Activated T-helper 2 cell treated with anti-CD3 and anti-CD28 coated beads, Interferon-gamma antibody, Interleukin-2, Interleukin-4, amounts not matched to agents 10 μg/mL and 5 μg/mL and 100 μg/mL, durations not matched to agents 14 hours and 24 hours and 36 hours (primary cell): ENCODE measurements around the gene ADGRG1. TPM values are rescaled to one million over a fixed set of nuclear protein-coding genes. Genes with fewer than 3 reads are reported as not detected.

ENCODE experiments used
- DNase-seq: peaks from one replicate; pipeline ENCODE4 v3.0.0; 2021; ENCODE audit warnings: low spot score
- H3K27ac Mint-ChIP-seq: one replicate; pipeline ENCODE4 v1.8.0; 2021; ENCODE audit warnings: mixed read lengths
- H3K27me3 Mint-ChIP-seq: one replicate; pipeline ENCODE4 v1.8.0; 2021; ENCODE audit warnings: low read depth, mixed read lengths
- H3K36me3 Mint-ChIP-seq: one replicate; pipeline ENCODE4 v1.8.0; 2021; ENCODE audit warnings: low read depth, mixed read lengths
- H3K4me1 Mint-ChIP-seq: one replicate; pipeline ENCODE4 v1.8.0; 2021; ENCODE audit warnings: low read depth, mixed read lengths
- H3K4me3 Mint-ChIP-seq: one replicate; pipeline ENCODE4 v1.8.0; 2021; ENCODE audit warnings: low read depth, mild to moderate bottlenecking, moderate library complexity, mixed read lengths
- H3K9me3 Mint-ChIP-seq: one replicate; pipeline ENCODE4 v1.8.0; 2021; ENCODE audit warnings: mixed read lengths
- intact Hi-C: fragments of 100-400 bp; cut with micrococcal nuclease; formaldehyde crosslinking; loops from one replicate; pipeline ENCODE4 v1.15.1; 2023
- total RNA-seq: library from RNA; stranded (reverse); gene quantifications from 2 replicates; pipeline ENCODE4 v1.2.3, GENCODE V29; 2022

The ADGRG1 gene
- total RNA-seq, 1 donor from 2014 or later = 1.8 TPM

DNA sequence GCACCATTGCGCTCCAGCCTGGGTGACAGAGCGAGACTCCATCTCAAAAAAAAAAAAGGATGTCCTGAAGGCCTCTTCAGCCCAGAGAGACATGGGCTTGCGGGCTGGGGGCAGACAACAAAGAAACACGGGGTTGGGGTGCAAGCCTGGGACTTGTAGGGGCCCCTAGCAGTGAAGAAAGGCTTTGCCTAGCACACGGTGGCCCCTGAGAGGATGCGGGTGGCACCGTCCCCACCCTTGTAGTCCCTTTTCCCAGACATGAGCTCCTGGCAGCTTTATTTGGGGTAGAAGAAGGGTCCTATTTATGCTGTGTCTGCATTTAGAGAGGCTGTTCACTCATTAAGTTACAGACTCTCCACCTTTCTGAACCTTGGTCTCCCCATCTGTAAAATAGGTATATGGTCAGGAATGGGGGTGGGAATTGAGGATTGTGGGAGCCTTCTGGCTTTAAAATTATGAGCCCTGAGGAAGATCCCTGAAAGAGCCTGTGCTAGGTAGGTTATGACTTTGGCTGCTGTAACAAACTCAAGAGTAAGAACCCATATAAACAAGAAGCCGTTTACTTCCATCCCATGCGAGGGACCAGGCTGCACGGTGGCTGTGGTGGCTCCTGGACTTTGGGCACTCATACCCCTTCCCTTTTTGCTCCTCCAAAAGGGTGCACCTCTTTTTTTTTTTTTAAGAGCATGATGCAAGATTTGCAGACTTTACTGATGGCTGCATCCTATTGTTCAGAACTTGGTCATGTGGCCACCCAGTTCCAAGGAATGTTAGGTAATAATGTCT lies 20.6 kb upstream of the ADGRG1 start:
- Mint-ChIP-seq H3K4me1 (peaks cover 61% of the 10 kb centered on the region), H3K9me3 (no peaks in the 10 kb centered on the region), H3K27me3 (peaks cover 3% of the 10 kb centered on the region), H3K27ac (peak overlapping the region; percentile 8), H3K4me3 (no peak overlapping the region), H3K36me3 (peaks cover 3% of the 10 kb centered on the region)
- no peak for DNase-seq
- intact Hi-C loops = loop anchor here (2.0 to 10.0 kb wide), 4 partner anchors 41 to 673 kb away; partner anchors contain the start of genes CCDC102A and HERPUD1

- peaks cover 54% of the 10 kb centered on the region for H3K4me1 Mint-ChIP-seq
- no peaks in the 10 kb centered on the region for H3K9me3 Mint-ChIP-seq
- no peak for DNase-seq
- peak overlapping the region; percentile 87 for H3K27ac Mint-ChIP-seq
- H3K36me3 Mint-ChIP-seq = peaks cover 3% of the 10 kb centered on the region
- no peaks in the 10 kb centered on the region for H3K27me3 Mint-ChIP-seq
- H3K4me3 Mint-ChIP-seq = no peak overlapping the region
- intact Hi-C loops = loop anchor here (1.0 to 10.0 kb wide), 6 partner anchors 7 to 674 kb away; partner anchors contain the start of genes CCDC102A and HERPUD1
Observed at GRCh38 chr16:57608462-57609113, 19.8 kb upstream of the ADGRG1 start.

GRCh38 chr16:57609541-57610401 lies 18.7 kb upstream of the ADGRG1 start:
- peak overlapping the region; percentile 58 for H3K4me3 Mint-ChIP-seq
- intact Hi-C loops = loop anchor here (1.0 to 10.0 kb wide), 8 partner anchors 8 to 675 kb away; partner anchors contain the start of genes CCDC102A, CFAP20 and HERPUD1
- H3K4me1 Mint-ChIP-seq = peaks cover 60% of the 10 kb centered on the region
- H3K27ac Mint-ChIP-seq = peak overlapping the region; percentile 87
- DNase-seq = peak; percentile 74
- peaks cover 3% of the 10 kb centered on the region for H3K36me3 Mint-ChIP-seq
- H3K27me3 Mint-ChIP-seq = no peaks in the 10 kb centered on the region
- H3K9me3 Mint-ChIP-seq = no peaks in the 10 kb centered on the region

DNA sequence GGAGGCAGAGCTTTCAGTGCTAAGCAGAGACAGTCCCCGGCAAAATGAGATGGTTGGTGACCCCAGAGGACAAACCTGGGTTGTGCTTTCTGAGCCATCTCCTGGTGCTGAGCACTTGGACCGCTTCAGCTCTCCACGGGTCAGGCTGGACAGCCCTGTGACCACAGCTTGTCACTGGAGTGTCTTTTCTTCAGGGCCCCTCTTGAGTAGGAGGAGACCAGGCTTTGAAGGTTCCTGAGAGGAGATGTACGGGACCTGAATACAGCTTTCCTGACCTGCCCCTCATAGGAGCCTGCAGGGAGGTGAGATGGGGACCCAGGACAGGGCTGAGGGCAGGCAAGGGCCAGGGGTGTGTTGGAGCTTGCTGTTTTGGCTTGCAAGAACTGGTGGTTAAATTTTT lies 17.8 kb upstream of the ADGRG1 start:
- Mint-ChIP-seq H3K27ac (peak overlapping the region; percentile 87), H3K4me1 (peaks cover 59% of the 10 kb centered on the region), H3K36me3 (peaks cover 3% of the 10 kb centered on the region), H3K4me3 (peak overlapping the region; percentile 17), H3K27me3 (no peaks in the 10 kb centered on the region), H3K9me3 (no peaks in the 10 kb centered on the region)
- no peak for DNase-seq
- intact Hi-C loops = loop anchor here (1.0 to 5.0 kb wide), 2 partner anchors 19 to 517 kb away; partner anchors contain the start of gene CFAP20

DNA sequence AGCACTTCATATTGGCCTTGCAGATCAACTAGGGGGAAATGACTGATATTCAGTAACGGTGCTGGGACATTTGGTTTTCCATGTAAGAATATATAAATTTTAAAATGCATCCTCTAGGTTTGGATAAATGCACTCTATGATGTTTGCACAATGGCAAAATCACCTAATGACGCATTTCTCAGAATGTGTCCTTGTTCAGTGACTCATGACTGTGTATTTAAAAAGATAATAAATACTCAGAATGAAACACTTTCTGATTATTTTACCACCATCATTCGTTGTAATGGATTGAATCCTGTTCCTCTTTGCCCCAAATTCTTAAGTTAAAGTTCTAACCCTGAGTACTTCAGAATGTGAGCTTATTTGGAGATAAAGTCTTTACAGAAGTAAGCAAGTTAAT lies 17.2 kb upstream of the ADGRG1 start:
- Mint-ChIP-seq H3K4me1 (peaks cover 56% of the 10 kb centered on the region), H3K4me3 (peak overlapping the region; percentile 62), H3K9me3 (no peaks in the 10 kb centered on the region), H3K27me3 (no peaks in the 10 kb centered on the region), H3K27ac (peak overlapping the region; percentile 87), H3K36me3 (peaks cover 3% of the 10 kb centered on the region)
- intact Hi-C loops = loop anchor here (5.0 kb wide), 1 partner anchor 516 kb away; the partner anchor contains the start of gene CFAP20
- DNase-seq = no peak

- Mint-ChIP-seq H3K27ac (peak overlapping the region; percentile 87), H3K9me3 (no peaks in the 10 kb centered on the region), H3K27me3 (no peaks in the 10 kb centered on the region), H3K4me1 (peaks cover 56% of the 10 kb centered on the region), H3K4me3 (no peak overlapping the region), H3K36me3 (peaks cover 3% of the 10 kb centered on the region)
- no peak for DNase-seq
- intact Hi-C loops = loop anchor here (5.0 kb wide), 1 partner anchor 516 kb away; the partner anchor contains the start of gene CFAP20
Observed at GRCh38 chr16:57611706-57612105, 16.7 kb upstream of the ADGRG1 start.

DNA sequence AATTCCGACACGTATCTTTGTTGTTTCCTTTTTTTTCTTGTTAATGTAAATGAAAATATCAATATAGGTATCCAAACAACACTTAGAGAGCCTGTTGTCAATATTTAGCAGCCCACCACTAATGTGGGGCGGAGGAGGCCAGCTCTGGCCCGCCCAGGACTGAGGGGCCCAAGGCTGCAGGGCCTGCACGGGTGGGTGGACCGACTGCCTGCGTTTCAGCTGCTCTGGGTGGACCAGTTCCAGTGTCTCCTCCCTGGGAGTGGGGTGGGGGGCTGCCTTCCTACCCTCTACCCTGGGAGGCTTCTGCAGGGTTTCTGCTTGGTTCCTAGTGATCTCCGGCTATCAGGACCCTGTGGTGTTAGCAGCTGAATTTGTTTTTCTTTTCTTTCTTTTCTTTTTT lies 15.9 kb upstream of the ADGRG1 start:
- Mint-ChIP-seq H3K27me3 (no peaks in the 10 kb centered on the region), H3K4me3 (no peak overlapping the region), H3K27ac (no peak overlapping the region), H3K9me3 (no peaks in the 10 kb centered on the region), H3K4me1 (peaks cover 56% of the 10 kb centered on the region), H3K36me3 (peaks cover 3% of the 10 kb centered on the region)
- no peak for DNase-seq
- intact Hi-C loops = loop anchor here (5.0 kb wide), 1 partner anchor 515 kb away; the partner anchor contains the start of gene CFAP20

- peaks cover 49% of the 10 kb centered on the region for H3K4me1 Mint-ChIP-seq
- peaks cover 3% of the 10 kb centered on the region for H3K36me3 Mint-ChIP-seq
- intact Hi-C loops = loop anchor here (5.0 kb wide), 1 partner anchor 514 kb away; the partner anchor contains the start of gene CFAP20
- H3K27me3 Mint-ChIP-seq = no peaks in the 10 kb centered on the region
- H3K27ac Mint-ChIP-seq = no peak overlapping the region
- no peaks in the 10 kb centered on the region for H3K9me3 Mint-ChIP-seq
- DNase-seq = no peak
- H3K4me3 Mint-ChIP-seq = no peak overlapping the region
Observed at GRCh38 chr16:57613514-57613913, 14.9 kb upstream of the ADGRG1 start.

- intact Hi-C loops = loop anchor here (2.0 to 5.0 kb wide), 2 partner anchors 14 to 513 kb away; partner anchors contain the start of gene CFAP20
- DNase-seq = no peak
- no peaks in the 10 kb centered on the region for H3K27me3 Mint-ChIP-seq
- peak overlapping the region; percentile 79 for H3K27ac Mint-ChIP-seq
- H3K4me1 Mint-ChIP-seq = peaks cover 38% of the 10 kb centered on the region
- H3K36me3 Mint-ChIP-seq = peaks cover 3% of the 10 kb centered on the region
- H3K9me3 Mint-ChIP-seq = no peaks in the 10 kb centered on the region
- no peak overlapping the region for H3K4me3 Mint-ChIP-seq
Observed at GRCh38 chr16:57614536-57614935, 13.9 kb upstream of the ADGRG1 start.

- Mint-ChIP-seq H3K27me3 (no peaks in the 10 kb centered on the region), H3K4me1 (peaks cover 34% of the 10 kb centered on the region), H3K9me3 (no peaks in the 10 kb centered on the region), H3K36me3 (peaks cover 3% of the 10 kb centered on the region), H3K4me3 (no peak overlapping the region), H3K27ac (peak overlapping the region; percentile 79)
- DNase-seq = no peak
- intact Hi-C loops = loop anchor here (2.0 to 5.0 kb wide), 2 partner anchors 14 to 512 kb away; partner anchors contain the start of gene CFAP20
Observed at GRCh38 chr16:57614944-57615343, 13.5 kb upstream of the ADGRG1 start.

GRCh38 chr16:57615813-57616212 lies 12.6 kb upstream of the ADGRG1 start:
- H3K27me3 Mint-ChIP-seq = no peaks in the 10 kb centered on the region

GRCh38 chr16:57616241-57616640 lies 12.2 kb upstream of the ADGRG1 start:
- peaks cover 21% of the 10 kb centered on the region for H3K4me1 Mint-ChIP-seq
- H3K36me3 Mint-ChIP-seq = peaks cover 3% of the 10 kb centered on the region
- H3K27ac Mint-ChIP-seq = no peak overlapping the region
- intact Hi-C loops = no loop called here
- no peak overlapping the region for H3K4me3 Mint-ChIP-seq
- no peak for DNase-seq
- no peaks in the 10 kb centered on the region for H3K9me3 Mint-ChIP-seq
- H3K27me3 Mint-ChIP-seq = no peaks in the 10 kb centered on the region

More at GRCh38 chr16:57615813-57616212, 12.6 kb upstream of the ADGRG1 start:
- Mint-ChIP-seq H3K9me3 (no peaks in the 10 kb centered on the region), H3K4me3 (no peak overlapping the region), H3K36me3 (peaks cover 3% of the 10 kb centered on the region), H3K27ac (no peak overlapping the region), H3K4me1 (peaks cover 26% of the 10 kb centered on the region)
- DNase-seq = no peak
- intact Hi-C loops = loop anchor here (2.0 kb wide), 1 partner anchor 15 kb away; no protein-coding TSS in a partner anchor
